Lung microvascular endothelial cell (primary cell): ENCODE measurements around the gene DCTN1. TPM values are rescaled to one million over a fixed set of nuclear protein-coding genes. Genes with fewer than 3 reads are reported as not detected.
A peak's percentile ranks its signal among the peaks of the same experiment; 100 is the strongest.

ENCODE experiments used
- DNase-seq, 2 donors: peaks; one replicate each; pipeline versions ENCODE4 v3.0.0 to v3.0.0-alpha.2; 2010; ENCODE audit warnings: low read depth in 2 of 2
- total RNA-seq: library from RNA; depleted of rRNA; stranded (reverse); fragments of >200 nt; gene quantifications from 2 replicates; pipeline ENCODE4 v1.2.1, GENCODE V29; 2014

Gene DCTN1
- total RNA-seq, 1 donor from 2014 or later: 117 TPM

DNA sequence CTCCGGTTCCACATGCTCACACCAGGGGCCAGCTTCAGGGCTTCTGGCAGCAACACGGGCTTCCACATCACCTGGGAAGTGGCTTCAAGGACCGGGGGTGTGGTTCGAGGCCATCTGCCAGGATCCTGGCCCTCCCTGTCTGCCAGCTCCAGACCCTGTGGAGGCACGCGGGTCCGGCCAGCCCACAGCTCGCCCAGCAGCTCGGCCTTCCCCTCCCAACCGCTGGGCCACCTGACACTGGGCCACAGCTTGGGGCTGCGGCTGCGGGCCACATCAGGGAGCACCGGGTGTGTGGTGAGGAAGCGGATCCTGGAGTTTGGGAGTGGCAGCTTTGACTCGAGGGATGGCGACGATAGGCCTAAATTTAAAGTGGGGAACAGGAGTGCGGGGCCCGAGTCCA is 34.3 kb upstream of the DCTN1 start:
- no peak for DNase-seq

DNA sequence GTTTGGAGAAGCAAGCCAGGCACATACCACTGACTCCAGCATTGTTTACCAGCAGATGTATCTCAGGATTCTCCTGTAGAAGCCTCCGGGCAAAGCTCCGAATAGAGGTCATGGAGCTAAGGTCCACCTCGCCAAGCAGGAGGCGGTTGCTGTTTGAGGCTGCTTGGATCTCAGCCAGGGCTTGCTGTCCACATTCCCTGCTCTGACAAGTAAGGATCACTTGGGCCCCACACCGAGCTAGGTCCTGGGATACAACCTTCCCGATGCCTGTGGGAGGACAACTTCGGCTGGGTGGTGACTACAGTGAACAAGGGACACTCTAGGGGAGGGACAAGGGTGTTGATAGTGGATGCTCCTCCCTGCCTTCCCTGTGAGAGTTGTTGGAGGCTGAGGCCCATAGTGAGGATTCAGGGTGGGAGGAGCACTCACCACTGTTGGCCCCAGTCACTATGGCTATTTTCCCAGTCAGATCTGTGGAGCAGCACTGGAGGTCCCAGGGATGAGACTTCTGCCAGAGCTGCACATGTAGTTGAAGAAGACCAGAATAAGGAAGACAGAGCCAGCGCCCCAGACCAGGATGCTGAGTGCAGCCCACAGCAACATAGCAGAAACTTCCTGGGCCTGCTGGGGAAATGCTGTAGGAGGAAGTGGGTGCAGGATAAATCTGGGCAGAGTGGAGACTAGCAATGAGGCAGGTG is 33.0 kb upstream of the DCTN1 start:
- no peak for DNase-seq

DNA sequence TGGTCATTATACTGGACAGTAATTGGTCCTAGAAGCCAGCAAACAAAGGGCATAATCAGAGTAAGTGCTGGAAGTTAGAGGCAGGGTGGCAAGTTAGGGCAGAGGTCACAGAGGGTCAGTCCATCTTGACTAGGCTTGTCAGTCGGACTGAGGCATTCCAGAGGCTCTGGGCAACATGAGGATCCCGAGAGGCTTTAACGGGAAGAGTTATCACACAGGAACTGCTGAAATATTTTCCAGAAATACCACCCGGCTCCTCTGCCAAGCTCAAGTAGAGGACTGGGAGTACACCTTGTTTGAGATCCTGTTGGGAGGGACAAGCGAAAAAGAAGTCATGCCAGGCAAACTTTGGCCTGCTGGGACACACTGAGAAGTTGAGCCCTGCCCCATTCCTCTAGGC is 27.6 kb upstream of the DCTN1 start:
- no peak for DNase-seq

DNA sequence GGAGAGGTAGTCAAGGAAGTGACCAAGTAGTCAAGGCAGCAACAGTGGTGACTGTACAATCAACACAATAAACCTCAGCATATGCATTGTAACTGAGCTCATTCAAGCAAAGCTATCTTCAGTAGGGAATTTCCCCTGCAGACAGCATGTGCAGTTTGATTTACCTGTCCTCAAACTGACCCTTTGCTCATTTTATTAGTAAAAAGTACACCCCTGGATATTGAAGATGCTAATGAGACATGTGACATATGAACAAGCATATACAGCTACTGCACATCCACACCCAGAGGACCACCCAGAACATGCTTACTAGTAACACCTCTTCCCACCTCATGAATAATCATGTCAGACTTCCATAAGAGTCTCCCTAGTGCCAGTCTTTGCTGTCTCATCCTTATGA is 25.9 kb upstream of the DCTN1 start:
- peak in 1 of 2 donors; percentile 39 for DNase-seq

DNA sequence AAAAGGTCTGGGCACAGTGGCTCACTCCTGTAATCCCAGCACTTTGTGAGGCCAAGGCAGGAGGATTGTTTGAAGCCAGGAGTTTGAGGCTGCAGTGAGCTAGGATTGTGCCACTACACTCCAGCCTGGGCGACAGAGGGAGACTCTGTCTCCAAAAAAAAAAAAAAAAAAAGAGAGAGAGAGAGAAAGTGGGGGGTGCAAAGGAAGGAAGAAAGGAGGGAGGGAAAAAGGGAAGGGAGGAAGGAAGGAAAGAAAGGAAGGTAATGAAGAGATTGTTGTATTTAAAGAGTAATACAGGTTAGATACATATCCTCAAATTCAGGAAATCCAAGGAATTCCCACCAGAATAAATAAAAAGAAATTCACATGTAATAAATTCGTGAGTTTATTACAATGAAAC is 21.8 kb upstream of the DCTN1 start:
- no peak for DNase-seq

DNA sequence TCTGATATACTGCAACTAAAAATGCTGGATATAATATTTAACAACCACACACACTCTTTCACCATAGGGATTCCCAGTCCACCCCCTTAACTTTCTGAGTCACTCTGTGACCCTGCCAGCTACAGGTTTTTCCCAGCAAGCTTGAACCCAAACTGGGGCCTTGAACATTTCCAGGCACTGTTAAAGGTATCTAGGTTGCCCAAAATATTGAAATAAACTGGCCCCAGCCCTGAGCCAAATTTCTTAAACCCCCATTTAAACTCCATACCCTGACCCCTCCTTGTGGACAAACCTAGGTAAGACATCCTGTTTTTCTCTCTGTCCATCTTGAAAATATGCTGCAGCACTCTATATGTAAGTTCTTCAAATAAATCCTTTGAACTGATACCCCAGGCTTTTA is 19.7 kb upstream of the DCTN1 start:
- DNase-seq: peak; percentile 32 to 52

DNA sequence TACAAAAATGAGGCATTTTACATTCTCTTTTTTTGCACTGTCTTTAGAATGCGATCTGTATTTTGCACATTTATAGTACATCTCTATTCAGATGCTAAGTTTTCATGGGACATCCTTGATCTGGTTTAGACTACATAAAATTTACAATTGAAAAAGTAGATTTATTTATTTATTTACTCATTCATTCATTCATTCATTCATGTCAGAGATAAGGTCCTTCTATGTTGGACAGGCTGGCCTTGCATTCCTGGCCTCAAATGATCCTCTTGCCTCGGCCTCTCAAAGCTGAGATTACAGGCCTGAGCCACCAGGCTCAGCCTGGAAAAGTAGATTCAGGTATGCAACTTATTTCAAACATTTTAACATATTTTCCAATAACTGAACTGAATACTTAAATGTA is 16.0 kb upstream of the DCTN1 start:
- DNase-seq: no peak

DNA sequence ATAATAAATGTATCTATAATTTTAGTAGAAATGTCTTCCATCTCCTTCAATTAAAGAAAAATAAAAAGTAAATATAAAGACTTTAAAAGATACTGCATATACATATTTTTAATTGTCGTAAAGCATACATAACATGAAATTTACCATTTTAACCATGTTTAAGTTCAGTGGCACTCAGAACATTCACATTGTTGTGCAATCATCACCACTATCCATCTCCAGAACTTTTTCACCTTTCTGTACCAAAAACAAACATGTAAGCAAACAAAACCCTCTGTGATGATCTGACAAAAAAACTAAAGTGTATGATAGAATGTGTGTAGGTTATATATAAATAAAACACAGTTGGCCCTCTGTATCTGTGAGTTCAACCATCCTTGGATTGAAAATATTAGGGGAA is 13.4 kb upstream of the DCTN1 start:
- no peak for DNase-seq

DNA sequence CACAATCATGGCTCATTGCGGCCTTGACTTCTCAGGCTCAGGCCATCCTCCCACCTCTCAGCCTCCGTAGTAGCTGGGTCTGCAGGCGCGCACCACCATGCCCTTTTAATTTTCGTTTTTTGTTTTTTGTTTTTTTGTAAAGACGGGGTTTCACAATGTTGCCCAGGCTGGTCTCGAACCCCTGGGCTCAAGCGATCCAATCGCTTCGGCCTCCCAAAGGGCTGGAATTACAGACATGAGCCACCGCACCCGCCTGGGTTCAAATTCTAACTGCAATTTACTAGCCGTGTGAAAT is 12.3 kb upstream of the DCTN1 start:
- no peak for DNase-seq

DNA sequence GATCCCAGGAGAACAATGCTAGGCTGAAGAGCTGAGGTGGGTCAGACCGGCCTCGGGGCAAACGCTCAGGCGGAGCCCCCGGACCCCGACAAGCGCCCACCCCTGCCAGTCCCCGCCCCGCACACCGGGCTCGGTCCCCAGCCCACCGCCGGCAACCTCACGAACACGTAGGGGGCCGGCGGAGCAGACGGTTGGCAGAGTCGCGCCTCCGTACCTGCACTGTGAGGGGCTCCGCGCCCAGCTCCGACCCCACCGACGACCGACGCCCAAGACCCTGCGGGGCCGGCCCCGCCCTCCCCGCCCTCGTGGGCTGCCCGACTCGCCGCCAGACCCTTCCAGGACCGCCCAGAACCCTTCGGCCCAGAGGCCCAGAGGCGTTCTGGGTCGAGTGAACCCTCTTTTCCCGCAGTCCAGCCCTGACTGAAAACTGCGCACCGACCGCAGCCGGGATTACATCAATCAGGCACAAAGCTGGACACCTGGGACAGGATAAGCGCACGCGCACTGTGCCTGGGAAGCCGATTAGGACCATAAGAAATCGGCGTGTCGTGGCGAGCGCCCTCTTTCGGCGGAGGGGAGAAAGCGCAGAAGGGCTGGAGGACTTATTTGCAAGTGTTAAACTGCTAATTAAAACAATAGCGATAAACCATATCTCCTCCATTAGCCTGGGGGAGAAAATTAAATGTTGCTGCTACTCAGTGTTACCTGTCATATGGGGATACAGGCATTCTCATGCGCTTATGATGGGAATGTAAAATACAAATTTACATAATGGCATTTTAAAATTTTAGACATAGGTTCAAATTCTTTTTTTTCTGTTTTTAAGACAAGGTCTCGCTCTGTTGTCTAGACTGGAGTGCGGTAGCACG is 11.7 kb upstream of the DCTN1 start:
- DNase-seq: peak; percentile 94 to 96

DNA sequence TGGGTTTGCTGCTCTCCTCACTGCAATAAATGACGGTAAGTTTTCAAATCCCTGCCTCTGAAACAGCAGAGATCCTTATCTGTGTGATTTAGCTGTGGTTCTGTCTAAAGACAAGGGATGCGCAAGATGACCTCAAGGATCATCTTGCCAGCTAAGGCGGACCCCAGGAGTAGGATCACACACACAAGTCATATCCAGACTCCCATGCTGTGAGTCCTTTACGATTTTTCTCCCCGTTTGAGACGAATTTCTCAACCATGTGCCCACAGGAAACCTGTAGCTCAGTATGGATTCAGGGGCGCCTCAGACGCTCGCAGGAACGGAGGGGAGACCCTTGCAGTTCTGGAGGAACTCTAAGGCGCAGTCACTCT is 11.1 kb upstream of the DCTN1 start:
- no peak for DNase-seq

DNA sequence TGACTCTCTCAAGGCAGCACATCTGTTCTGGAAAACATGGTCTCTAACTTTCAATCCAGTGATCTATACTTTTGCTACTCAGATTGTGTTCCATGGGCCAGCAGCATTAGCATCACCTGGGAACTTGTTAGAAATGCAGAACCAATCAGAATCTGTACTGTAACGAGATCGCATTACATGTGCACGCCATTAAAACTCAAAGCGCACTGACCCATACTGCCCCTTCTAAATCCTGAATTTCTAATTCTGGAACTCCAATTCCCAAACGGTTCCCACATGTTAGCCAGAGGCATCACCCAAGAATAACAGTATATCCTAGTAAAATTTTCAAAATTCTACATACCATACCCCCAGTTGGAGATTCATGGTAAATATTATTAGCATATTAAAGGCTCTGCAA is 10.5 kb upstream of the DCTN1 start:
- DNase-seq: no peak

DNA sequence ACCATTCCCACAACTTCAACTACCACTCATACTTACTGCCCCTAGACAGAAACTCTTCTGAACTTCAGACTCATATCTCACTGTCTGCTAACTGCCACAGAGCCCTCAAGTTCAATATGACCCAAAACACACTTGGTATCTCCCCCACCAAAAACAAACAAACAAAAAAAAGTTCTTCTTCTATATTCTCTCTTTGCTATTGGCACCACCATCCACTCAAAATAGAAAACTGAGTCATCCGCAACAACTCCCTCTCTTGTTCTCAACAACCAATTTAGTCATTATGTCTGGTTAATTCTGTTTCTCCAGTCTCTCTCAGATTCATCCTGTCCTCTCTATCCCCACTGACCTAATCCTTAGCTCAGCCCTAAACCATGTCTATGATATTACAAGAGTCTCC is 7.2 kb upstream of the DCTN1 start:
- DNase-seq: peak in 1 of 2 donors; percentile 15

DNA sequence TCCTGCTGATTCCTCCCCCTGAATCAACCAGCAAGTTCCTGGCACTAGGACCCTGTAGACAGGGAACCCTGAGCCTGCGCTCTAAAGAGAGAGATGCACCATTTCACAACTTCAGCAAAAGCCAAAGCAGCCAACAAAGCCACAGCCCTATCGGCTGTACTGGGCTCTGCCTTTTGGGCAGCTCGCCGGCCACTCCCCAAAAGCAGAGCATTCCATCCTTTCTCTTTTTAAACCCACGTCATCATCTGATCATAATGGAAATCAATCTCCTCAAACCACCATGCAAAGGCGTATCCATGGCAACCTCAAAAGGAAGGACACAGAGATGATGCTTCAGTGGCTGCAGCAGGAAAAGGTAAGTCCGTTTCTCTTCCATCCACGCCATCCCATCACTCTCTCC is 5.3 kb upstream of the DCTN1 start:
- no peak for DNase-seq

DNA sequence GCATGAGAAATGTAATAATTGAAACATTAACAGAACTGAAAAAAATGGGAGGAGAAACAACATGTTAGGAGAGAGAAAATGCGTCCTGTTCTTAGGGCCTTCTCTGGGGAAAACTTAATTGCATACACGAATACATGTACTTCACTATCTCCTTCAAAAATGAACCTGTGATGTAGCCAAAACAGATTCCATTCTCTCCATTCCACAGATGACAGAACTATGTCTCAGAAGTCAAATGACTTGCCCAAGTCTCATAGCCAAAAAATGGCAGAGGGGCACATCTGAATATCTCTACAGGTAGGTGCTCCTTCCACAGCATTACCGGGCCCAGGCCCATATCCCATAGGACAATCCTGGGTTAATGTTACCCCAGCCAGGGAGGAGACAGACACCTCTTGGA is 3.9 kb upstream of the DCTN1 start:
- DNase-seq: no peak

DNA sequence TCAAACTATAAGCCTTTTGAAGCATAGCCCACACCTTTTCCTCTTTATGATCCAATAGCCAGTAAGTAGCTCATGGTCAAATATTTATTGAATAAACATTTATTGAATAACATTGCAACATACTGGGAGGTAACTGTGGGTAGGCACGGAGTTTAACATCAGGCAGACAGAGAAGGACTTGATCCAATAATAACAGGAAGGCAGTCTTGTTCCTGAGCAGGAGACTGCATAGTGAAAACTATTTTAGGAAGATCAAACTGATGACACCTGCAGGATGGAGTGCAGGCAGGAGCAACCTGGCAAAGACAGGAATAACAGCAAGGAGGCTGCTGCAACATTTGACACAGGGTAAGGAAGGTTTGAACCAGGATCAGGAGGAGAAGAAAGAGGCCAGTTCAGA is 3.1 kb upstream of the DCTN1 start:
- peak; percentile 43 to 94 for DNase-seq

DNA sequence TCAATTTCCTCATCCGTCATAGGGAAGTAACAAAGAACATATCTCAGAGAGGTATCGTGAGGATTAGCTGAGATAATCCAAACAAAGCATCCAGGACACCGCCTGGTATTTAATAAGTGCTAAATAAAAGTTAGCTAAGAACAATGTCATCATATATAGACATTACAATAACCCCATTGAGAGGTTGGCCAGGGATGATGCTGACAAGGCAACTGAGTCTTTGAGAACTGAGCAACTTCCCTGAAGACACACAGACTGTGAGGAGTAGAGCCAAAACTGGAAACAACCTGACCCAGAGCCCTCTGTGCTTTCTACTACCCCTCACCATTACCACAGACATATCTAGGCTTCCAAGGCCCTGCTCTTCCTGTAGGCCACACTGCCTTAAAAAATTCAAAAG is 1.6 kb upstream of the DCTN1 start:
- no peak for DNase-seq

DNA sequence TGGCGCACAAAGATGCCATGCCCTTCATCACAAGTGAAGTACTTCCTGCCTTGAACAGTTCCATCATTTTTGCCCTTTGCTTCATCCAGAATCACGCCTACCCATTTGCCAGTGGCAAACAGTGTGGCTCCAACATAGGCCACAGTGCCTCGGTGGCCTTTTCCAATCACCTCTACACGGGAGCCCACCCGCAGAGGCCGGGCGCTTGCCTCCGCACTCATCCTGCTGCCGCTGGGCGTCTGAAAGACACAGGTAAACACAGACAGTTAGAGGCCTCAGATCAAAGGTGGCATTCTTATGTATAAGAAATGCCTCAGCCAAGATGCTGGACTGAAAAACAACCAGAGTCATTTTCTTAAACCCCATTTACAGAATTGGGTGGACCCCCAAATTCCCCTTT is 2.1 kb downstream of the DCTN1 start:
- DNase-seq: no peak

DNA sequence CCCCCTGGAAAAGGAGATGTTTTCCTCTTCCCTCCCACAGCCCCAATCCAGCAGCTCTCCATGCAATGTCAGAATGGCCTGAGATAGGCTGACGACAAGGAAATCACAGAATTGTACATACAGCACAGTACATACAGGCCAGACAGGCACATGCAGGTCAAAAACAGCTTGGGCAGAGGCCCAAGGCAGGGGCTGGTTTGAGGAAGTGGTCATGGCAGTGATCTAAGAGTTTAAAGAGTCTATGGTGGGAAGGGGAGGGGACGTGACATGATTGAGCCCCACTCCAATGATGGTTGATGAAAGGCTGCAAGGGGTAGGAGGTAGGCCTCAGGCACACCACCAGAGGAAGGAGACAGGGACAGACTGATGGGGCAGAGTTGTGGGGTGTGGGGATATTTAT is 4.3 kb downstream of the DCTN1 start:
- DNase-seq: no peak

DNA sequence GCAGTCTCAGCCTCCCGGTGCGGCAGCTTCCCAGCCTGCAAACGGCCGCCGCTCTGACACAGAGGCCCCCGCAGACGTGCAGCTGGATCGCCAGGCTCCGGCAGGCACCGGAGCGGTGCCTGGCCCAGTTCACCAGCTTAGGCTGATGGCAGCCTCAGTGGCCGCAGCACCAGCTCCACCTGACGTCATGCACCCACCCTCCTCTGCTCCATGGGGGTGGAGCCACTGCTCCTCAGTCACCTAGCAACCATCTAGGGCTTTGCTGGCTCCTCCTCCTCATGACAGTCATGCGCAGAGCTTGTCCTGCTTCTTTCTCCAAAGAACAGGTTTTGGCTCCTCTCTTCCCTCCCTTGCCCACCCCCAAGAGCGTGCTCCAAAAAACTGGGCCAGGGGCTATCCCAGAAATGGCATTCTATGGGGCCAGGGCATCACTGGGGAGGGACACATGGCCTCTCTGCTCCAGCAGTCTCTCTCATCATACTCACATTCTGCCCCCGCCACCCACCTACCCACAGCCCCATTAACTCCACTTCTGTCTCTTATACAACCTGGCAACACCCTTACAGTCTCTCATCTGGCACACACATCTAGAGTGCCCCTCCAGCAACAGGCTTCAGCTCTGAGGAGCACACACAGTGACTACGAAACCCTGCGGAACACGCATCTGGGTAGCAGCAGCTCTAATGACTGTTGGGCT is 5.5 kb downstream of the DCTN1 start:
- peak; percentile 12 to 64 for DNase-seq

DNA sequence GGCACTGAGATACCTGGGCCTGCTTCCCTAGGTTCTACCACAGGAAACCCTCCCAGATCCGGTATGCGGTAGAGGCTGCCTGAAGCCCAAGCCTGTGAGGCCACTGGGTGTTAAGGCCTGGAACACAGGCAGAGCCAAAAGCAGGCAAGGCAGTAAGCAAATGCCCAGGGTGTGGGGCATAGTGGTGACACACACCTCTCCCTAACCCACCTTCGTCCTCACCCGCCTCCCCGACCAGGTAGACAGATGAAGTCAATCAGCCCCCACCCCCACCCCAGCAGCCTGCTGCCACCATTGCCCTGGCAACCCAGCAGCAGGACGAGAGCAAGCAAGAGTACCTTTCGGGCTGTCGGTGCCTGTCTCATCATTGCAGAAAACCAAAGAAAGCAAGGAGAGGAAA is 6.1 kb downstream of the DCTN1 start:
- DNase-seq: peak in 1 of 2 donors; percentile 14

DNA sequence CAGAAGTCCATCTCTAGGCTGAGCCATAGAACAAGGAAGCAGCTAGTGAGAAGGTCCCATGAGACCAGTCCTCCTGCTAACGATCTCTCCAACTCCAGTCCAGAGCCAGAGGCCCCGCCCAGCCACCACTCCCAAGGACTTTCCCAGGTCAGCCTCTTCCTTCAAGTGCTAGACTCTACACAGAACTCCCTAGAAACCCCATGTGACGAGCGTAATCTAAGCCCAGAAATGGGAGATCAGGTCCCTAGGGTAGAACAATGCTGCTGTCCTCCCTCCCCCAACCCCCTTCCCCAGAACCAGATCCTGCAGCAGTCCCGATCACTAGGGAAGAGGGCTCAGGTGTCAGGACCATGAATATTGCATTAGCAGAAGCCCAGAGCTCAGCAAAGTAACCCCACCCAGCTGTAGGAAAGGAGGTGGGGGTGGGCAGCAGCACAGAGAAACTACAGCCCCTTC is 6.9 kb downstream of the DCTN1 start:
- no peak for DNase-seq

DNA sequence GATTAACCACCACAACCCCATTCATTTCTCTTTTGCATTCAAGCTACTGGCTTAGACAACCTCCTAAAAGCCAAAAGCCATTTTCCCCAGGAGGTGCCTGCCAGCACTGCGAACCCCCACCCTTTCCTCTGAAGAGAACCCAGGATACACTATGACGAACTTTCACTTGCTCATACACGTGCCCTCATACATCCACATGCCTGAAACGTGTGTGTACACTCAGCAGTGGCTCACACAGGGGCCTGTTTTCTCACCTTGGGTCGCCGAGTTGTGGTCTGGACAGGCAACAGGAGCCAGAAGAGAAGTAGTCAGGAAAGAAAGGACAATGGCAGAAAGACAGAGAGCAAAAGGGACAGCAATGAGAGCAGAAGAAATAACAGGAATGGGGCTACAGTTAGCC is 7.4 kb downstream of the DCTN1 start:
- no peak for DNase-seq
